Tibial nerve (tissue), 4 donors: Measurements from ENCODE around the gene SIVA1.

Experiments
- EP300 ChIP-seq, 2 donors: sonication (generic); formaldehyde crosslinking; IDR thresholded peaks; one replicate each; pipeline ENCODE4 v1.6.1; 2017; ENCODE audit warnings: antibody characterized with exemption in 2 of 2, mild to moderate bottlenecking in 1 of 2
- POLR2A ChIP-seq, 2 donors: fragments of 450-650 bp; IDR thresholded peaks; one replicate each; pipeline ENCODE4 v1.6.1; 2017; ENCODE audit warnings: antibody characterized with exemption in 2 of 2, mild to moderate bottlenecking in 2 of 2, moderate library complexity in 2 of 2
- TF ChIP-seq, protein P1 (sequence below), 5 experiments: fragments of 200-600 bp in 3 of 5; fragments of 450-650 bp in 2 of 5; sonication (generic) in 3 of 5; IDR thresholded peaks; one replicate each; pipeline ENCODE4 v1.5.1; 2016 to 2019; ENCODE audit warnings: antibody characterized with exemption in 5 of 5, mild to moderate bottlenecking in 3 of 5, moderate library complexity in 2 of 5

DNA sequence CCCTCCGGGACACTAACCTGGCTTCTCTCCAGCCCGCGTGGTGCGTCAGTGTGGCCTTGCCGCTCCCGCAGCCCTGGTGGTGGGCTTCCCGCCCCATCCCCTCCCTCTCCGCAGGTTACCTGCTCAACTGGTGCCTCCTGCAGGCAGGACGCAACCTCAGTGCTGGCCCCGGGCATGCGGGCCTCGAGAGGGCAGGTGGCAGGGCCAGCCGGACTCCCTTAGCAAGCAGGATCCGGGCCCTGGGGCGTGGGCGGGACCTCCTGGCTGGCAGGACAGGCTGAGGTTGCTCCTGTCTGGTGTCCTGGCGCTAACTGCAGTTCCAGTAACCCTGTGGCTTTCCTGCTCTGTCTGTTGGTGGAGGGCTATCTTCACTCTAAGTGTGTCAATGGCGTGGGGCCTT, 37.5 kb upstream of the SIVA1 start:
- TF ChIP-seq, protein P1, sequence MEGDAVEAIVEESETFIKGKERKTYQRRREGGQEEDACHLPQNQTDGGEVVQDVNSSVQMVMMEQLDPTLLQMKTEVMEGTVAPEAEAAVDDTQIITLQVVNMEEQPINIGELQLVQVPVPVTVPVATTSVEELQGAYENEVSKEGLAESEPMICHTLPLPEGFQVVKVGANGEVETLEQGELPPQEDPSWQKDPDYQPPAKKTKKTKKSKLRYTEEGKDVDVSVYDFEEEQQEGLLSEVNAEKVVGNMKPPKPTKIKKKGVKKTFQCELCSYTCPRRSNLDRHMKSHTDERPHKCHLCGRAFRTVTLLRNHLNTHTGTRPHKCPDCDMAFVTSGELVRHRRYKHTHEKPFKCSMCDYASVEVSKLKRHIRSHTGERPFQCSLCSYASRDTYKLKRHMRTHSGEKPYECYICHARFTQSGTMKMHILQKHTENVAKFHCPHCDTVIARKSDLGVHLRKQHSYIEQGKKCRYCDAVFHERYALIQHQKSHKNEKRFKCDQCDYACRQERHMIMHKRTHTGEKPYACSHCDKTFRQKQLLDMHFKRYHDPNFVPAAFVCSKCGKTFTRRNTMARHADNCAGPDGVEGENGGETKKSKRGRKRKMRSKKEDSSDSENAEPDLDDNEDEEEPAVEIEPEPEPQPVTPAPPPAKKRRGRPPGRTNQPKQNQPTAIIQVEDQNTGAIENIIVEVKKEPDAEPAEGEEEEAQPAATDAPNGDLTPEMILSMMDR (IDR thresholded peaks at IDR 0.05), result no peak
- TF ChIP-seq POLR2A (IDR thresholded peaks at IDR 0.05), result no peak
- no peak for TF ChIP-seq EP300 (IDR thresholded peaks at IDR 0.05)
